ENCODE results near the gene ABCA8. TPM values are rescaled to one million over a fixed set of nuclear protein-coding genes. Genes with fewer than 3 reads are reported as not detected.
"Not testable (repeated sequence)": the region's sequence is repeated elsewhere in the genome, so short reads cannot be mapped to it uniquely, and the experiment has no call there.

The ABCA8 gene, protein sequence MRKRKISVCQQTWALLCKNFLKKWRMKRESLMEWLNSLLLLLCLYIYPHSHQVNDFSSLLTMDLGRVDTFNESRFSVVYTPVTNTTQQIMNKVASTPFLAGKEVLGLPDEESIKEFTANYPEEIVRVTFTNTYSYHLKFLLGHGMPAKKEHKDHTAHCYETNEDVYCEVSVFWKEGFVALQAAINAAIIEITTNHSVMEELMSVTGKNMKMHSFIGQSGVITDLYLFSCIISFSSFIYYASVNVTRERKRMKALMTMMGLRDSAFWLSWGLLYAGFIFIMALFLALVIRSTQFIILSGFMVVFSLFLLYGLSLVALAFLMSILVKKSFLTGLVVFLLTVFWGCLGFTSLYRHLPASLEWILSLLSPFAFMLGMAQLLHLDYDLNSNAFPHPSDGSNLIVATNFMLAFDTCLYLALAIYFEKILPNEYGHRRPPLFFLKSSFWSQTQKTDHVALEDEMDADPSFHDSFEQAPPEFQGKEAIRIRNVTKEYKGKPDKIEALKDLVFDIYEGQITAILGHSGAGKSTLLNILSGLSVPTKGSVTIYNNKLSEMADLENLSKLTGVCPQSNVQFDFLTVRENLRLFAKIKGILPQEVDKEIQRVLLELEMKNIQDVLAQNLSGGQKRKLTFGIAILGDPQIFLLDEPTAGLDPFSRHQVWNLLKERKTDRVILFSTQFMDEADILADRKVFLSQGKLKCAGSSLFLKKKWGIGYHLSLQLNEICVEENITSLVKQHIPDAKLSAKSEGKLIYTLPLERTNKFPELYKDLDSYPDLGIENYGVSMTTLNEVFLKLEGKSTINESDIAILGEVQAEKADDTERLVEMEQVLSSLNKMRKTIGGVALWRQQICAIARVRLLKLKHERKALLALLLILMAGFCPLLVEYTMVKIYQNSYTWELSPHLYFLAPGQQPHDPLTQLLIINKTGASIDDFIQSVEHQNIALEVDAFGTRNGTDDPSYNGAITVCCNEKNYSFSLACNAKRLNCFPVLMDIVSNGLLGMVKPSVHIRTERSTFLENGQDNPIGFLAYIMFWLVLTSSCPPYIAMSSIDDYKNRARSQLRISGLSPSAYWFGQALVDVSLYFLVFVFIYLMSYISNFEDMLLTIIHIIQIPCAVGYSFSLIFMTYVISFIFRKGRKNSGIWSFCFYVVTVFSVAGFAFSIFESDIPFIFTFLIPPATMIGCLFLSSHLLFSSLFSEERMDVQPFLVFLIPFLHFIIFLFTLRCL (N-terminal part only)
- polyA plus RNA-seq (ENCODE audit: insufficient read length in 10 of 10), result 10 to 100 TPM; 20.7 to 59.4 (median 37.1) TPM
- long read RNA-seq, donor 1, partial matches to known transcripts, result 0 of 2 reads
- long read RNA-seq, donor 1, other reads (novel, unspliced or antisense), result 0 of 2 reads
- long read RNA-seq, donor 2, partial matches to known transcripts, result 0 of 1 reads
- long read RNA-seq, donor 2, other reads (novel, unspliced or antisense), result 0 of 1 reads
- long read RNA-seq, donor 3, result 0 reads
- long read RNA-seq, donor 4, partial matches to known transcripts, result 0 of 1 reads
- long read RNA-seq, donor 4, other reads (novel, unspliced or antisense), result 0 of 1 reads
- long read RNA-seq, donor 5, partial matches to known transcripts, result 0 of 1 reads
- long read RNA-seq, donor 5, other reads (novel, unspliced or antisense), result 0 of 1 reads
- long read RNA-seq, donor 6, partial matches to known transcripts, result 0 of 1 reads
- long read RNA-seq, donor 6, other reads (novel, unspliced or antisense), result 0 of 1 reads
- long read RNA-seq, donor 7, partial matches to known transcripts, result 0 of 3 reads
- long read RNA-seq, donor 7, other reads (novel, unspliced or antisense), result 0 of 3 reads
- long read RNA-seq, donor 8, partial matches to known transcripts, result 13 of 16 reads
- long read RNA-seq, donor 8, other reads (novel, unspliced or antisense), result 0 of 16 reads
- long read RNA-seq, donor 9, partial matches to known transcripts, result 0 of 1 reads
- long read RNA-seq, donor 9, other reads (novel, unspliced or antisense), result 0 of 1 reads

DNA sequence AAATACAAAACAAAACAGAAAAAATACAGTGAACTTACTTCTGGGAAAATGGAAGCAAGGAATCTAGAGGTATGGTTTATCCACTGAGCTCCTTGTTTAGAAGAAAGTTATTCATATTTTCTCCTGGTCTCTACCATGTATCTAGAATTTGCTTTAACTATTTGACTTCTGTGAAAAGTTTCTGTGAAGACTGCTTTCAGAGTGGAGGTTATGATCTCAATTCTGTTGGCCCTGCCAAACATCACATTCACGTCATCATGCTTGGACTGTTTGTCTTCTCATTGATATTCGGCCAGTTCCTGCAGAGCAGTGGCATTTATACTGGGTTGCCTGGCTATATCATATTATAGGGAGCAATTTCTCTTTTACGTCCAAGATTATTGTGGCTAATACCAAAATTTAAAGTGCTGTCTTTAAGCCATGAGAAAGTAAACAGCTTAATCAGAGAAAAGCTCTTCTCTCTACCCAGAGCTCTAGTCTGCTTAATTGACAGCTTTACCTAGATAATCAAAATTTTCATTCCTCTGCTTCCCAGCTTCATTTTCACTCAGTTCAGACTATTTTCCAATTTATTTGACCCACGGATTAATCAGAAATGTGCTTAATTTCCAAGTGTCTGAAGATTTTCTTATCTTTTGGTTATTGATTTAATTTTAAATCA lies at the start of gene ABCA8:
TSS of gene ABCA8 (minus strand) at position 212 of the 661 bp plus-strand sequence. CDS start 13,358 bp downstream, outside the sequence.
- DNase-seq, result peak; percentile 60 to 87 (median 60)

DNA sequence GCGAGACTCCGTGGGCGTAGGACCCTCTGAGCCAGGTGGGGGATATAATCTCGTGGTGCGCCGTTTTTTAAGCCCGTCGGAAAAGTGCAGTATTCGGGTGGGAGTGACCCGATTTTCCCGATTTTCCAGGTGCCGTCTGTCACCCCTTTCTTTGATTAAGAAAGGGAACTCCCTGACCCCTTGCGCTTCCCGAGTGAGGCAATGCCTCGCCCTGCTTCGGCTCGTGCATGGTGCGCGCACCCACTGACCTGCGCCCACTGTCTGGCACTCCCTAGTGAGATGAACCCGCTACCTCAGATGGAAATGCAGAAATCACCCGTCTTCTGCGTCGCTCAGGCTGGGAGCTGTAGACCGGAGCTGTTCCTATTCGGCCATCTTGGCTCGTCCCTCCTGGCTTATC lies 49.6 kb upstream of the ABCA8 start:
- DNase-seq, result not testable (repeated sequence)

DNA sequence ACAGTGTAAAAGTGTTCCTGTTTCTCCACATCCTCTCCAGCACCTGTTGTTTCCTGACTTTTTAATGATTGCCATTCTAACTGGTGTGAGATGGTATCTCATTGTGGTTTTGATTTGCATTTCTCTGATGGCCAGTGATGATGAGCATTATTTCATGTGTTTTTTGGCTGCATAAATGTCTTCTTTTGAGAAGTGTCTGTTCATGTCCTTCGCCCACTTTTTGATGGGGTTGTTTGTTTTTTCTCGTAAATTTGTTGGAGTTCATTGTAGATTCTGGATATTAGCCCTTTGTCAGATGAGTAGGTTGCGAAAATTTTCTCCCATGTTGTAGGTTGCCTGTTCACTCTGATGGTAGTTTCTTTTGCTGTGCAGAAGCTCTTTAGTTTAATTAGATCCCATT lies 44.6 kb upstream of the ABCA8 start:
- DNase-seq, result not testable (repeated sequence)

DNA sequence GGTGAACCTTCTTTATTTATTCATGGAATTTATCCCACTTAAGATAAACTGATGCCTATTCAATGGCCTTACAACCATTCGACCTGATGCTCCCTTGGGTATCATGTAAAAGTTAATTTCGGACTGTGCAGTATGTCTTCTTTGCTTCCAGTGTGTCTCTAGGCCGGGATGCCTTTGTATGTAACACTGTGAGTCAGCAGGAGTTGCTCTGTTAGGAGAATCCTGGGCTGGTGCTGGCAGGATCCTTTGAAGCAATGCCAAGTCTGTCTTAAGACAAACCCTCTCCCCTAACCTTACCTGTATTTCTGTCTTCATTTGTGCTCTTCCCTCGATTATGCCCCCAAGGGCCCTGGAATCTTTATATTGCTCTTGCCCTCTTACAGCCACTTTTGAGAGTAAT lies 37.9 kb upstream of the ABCA8 start:
- DNase-seq, result no peak

DNA sequence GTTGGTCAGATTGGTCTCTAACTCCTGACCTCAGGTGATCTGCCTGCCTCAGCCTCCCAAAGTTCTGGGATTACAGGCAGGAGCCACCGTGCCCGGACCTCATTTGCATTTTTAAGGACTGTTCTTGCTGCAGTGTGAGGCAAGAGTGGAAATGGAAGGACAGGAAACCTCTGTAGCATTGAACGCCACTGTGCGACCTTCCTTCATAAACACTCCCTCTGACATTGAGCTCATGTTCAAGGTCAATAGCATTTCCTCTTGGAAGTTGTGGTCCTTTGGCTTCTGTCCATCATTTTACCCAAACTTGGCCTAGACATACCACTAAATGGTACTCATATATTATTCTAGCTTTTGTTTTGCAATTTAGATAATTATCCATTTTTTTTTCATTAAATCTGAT lies 32.8 kb upstream of the ABCA8 start:
- DNase-seq, result no peak

DNA sequence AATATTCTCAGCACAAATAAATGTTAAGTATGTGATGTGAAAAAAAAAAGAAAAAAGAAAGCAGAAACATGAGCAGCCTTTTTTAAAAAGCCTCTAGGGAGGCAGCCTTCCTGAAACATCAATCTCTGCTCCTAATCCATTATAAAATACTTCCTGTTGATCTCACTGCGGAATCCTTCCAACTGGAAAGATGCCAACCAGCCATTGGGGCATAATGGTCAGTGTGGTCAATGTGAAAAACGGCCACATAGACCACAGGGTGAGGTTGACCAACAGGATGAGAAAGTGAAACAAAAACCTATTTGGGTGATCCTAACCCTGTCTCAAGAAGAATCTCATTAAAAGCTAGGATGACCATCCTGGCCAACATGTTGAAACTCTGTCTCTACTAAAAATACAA lies 26.1 kb upstream of the ABCA8 start:
- peak in 2 of 3 donors; percentile 34 to 66 for DNase-seq

DNA sequence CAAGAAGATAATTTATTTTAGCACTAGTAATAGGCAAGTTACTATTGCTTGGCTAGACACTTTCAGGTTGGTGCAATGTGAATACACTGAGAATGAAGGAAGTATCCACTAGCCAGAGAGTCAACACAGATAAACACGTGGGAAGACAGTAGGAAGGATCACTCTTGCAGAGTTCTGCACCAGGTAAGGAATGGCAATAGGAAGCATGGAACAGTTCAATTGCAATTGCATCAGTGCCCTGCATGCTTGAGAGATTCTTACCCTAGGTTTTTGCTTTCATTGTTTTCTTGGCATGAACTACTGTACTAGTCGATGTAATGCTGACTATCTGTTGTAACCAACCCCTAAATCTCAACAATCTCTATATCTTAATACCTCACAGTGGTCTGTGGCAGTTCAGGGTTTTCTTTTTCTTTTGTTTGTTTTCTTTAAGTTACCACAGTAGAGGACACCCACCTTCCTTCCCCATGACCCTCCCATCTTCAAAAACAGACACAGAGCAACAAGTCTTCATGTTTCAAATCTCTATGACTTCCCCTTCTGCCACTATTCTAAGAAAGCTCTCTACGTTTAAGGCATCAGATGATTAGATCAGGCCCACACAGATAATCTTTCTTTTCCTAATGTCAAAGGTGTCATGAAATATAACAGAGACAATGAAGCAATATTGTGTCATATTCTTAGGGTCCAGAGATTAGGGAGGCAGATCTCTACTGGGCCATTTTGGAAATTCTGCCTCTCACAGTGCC lies 18.1 kb upstream of the ABCA8 start:
- no peak for DNase-seq

DNA sequence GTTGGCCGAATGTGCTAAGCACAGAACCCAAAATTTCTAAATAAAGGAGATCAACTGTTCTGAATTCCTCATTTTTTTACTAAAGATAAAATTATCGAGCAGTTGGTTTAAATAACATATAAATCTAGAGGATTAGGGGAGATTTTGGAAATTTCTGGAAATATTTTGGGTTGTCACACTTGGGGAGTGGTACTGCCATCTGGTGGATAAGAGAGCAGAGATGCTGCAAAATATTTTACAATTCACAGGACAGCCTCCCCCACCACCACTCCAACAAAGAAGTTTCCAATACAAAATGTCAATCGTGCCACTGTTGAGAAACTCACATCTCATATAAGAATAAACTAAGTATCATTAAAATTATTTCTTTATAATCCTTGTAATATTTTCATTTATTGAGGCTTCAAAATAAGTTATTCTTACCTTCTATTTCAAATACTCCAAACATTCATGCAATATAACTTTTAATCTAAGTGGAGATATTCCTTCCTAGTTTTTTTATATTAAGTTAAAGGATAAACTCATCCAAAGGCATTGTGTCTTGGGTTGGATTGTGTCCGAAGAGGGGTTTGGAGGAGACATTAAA lies 17.0 kb upstream of the ABCA8 start:
- DNase-seq, result peak in 2 of 3 donors; percentile 65 to 76

DNA sequence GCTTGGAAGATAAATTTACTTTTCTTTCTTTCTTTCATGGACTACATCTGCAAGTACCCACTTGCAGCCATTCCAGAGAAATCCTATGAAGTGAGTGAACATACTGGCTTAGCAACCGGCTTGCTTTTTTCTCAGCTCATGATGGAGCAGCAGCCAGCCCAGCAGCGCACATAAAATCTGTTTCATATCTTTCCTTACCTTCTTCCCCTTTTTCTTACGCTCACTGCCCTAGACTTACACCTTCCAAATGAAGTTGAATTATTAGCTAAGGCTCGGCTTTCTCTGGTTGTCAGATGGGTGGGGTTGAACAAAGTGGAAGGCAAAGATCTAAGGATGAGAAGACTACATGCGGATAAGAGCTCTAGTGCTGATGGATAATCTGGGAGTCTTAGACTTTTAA lies 13.9 kb upstream of the ABCA8 start:
- no peak for DNase-seq

DNA sequence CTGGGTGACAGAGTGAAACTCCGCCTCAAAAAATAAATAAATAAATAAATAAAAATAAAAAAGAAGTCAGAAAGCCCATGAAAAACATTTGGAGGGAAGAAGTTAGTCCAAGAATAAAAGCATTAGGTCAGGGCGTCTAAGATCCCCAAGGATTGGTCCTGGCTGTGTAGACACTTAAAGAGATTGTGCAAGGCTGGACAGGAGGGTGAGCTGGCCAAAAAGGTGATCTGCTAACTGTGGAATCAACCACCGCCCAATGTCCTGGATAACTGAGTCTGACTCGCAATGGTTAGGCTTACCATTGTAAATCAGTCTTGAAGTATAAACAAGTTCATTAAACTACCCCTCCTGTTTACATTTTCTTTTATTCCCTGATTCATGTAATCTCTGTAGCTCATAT lies 8.8 kb upstream of the ABCA8 start:
- no peak for DNase-seq

DNA sequence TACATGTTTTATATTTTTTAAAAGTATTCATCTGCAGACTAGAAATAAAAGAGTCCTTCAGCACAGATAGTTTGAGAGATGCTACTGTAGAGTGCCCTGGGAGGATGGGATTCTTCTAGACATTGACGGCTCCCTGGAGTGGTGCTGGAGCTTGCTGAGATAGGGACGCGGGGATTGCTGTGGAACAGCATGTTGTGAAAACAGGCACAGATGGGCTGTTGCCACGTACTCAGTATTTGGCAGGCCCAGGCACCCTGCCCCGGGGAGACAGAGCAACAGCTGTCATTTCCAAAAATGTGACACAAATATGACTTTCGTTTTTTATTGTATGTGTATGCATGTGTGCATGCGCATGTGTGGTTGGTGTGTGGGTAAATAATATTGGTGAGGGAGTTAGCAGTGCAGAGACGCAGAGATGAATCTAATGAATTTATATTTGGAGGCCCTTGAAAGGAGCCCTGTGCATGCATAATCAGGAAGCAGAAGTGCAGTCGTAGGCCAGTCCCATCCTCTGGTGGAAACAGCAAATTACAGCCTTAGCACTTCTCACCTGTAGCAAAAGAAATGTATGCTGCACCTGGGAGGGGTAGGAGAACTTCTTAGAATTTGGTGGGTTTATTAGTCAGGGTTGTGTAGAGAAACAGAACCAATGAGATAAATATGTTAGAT lies 6.2 kb upstream of the ABCA8 start:
- DNase-seq, result peak in 1 of 3 donors; percentile 51

DNA sequence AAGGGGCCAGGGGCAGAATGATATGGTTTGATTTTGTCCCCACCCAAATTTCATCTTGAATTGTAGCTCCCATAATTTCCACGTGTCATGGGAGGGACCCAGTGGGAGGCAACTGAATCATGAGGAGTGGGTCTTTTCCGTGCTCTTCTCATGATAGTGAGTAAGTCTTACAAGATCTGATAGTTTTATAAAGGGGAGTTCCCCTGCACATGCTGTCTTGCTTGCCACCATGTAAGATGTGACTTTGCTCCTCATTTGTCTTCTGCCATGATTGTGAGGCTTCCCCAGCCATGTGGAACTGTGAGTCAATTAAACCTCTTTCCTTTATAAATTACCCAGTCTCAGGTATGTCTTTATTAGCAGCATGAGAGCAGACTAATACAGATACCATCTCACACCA lies 3.9 kb upstream of the ABCA8 start:
- DNase-seq, result not testable (repeated sequence)

DNA sequence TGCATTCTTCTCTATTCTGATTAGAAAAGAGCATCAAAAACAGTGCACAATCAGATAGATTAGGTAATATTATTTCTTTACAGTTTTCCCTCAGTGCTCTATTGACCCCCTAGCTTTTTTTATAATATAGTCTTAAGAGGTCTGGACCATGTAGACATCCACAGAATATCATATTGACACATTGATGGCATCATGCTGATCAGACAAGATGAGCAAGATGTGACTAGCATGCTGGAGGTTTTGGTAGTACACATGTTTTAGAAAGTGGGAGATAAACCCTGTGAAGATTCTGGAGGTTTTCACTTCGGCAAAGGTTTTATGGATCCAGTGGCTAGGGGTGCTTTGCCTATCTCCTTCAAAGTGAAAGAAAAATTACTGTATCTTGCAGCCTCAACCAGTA lies 2.8 kb upstream of the ABCA8 start:
- no peak for DNase-seq

DNA sequence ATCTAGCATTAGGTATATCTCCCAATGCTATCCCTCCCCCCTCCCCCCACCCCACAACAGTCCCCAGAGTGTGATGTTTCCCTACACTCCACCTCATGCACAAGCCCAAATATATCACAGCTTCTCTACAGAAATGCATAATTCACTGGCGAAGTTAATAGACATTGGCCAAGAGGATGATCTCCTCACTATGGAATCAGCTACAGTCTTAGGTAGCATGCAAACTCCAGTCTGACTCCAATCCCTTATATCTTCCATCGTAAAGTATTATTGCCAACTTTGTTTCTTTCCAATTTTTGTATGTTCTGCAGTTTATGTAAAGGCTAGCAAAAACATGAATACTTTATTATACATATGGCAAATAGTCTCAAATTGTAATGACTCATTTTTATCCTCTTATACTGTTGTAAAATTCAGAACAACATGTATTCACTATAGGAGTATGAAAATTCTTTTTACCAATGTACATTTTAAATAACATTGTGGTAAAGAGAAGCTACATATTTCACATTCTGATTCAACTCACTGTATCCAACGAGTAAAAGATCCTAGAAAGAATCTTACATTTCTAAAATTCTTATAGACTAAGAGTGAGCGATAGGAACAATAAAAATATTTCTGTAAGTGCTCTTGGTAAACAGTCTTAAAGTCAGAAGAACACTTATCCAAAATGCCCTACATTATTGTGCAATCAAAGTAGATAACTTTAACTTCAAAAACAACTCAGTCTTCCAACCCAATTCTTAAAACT lies 871 bp downstream of the ABCA8 start:
- peak in 2 of 3 donors; percentile 14 to 67 for DNase-seq

DNA sequence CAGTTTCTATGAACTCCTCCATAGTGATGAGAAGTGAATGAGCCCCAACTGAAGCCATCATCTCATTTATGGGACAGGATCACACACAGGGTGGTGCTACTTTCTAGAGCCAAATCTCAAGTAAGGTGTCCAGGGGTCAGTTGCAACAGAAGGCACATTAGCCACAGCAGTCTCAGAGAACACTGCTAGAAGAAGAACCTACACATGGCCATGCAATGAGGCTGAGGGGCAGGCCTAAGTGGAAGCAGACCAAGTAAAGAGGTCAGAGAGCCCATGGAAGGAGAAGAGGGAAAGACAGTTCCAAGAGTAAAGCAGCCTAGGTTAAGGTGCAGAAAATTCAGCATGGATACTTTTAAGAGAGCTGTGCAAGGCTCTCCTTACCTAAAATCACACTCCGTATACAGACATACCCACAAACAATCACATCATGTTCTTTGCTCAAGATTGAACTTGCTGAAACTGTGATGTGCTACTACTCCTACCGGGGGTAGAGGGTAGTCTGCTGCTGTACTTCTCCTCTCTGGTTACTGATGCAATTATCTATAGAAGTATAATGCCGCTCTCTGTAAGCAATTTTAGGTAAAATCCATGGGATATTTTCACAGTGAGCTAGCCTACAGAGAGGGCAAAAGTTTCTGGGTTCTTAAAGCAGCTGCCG lies 1.7 kb downstream of the ABCA8 start:
- peak in 1 of 3 donors; percentile 41 for DNase-seq

DNA sequence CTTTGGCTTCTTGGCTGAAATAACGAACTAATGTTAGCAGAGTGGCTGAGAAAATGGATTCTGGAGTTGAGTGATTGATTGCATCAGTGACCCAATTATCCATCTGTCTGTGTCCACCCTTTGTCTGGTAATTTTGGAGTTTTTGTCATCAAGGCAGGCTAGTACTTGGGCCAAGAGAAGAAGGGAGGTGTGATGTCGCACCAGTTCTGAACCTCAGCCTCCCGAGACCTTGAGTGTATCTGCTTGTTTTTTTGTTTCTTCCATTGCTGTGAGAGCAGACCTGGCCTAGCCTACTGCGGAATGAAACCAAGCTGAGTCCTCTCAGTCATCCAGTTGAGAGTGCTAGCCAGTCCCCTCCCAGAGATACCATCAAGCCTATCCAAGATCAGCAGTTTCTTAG lies 4.5 kb downstream of the ABCA8 start:
- DNase-seq, result no peak

DNA sequence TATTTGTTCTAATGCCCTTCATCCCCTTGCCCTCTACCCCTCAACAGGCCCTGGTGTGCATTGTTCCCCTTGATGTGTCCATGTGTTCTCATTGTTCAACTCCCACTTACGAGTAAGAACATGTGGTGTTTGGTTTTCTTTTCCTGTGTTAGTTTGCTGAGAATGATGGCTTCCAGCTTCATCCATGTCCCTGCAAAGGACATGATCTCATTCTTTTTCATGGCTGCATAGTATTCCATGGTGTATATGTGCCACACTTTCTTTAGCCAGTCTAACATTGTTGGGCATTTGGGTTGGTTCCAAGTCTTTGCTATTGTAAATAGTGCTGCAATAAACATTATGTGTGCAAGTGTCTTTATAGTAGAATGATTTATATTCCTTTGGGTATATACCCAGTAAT lies 7.3 kb downstream of the ABCA8 start:
- DNase-seq, result not testable (repeated sequence)

Data from muscle of back (tissue), 13 donors.